Mesothelial cell of epicardium (in vitro differentiated cells): ENCODE results near the gene SPEG. TPM values are rescaled to one million over a fixed set of nuclear protein-coding genes. Genes with fewer than 3 reads are reported as not detected.

Experiments
- DNase-seq, 2 experiments: peaks; one replicate each; pipeline ENCODE4 v3.0.0; 2021; ENCODE audit warnings: low spot score in 2 of 2; ENCODE audit not compliant: unreplicated experiment in 2 of 2
- H3K27ac Mint-ChIP-seq: 2 replicates; pipeline ENCODE4 v1.8.0; 2021; ENCODE audit warnings: mixed read lengths
- H3K27me3 Mint-ChIP-seq: 2 replicates; pipeline ENCODE4 v1.8.0; 2021; ENCODE audit warnings: low read depth, mixed read lengths
- H3K36me3 Mint-ChIP-seq: 2 replicates; pipeline ENCODE4 v1.8.0; 2021; ENCODE audit warnings: mixed read lengths
- H3K4me1 Mint-ChIP-seq: 2 replicates; pipeline ENCODE4 v1.8.0; 2021; ENCODE audit warnings: mixed read lengths
- H3K4me3 Mint-ChIP-seq: 2 replicates; pipeline ENCODE4 v1.8.0; 2021; ENCODE audit warnings: mild to moderate bottlenecking, moderate library complexity, mixed read lengths
- H3K9me3 Mint-ChIP-seq: 2 replicates; pipeline ENCODE4 v1.8.0; 2021; ENCODE audit warnings: mixed read lengths
- total RNA-seq: library from RNA; stranded (reverse); gene quantifications from 3 replicates; pipeline ENCODE4 v1.2.1, GENCODE V29; 2021
- TF ChIP-seq, protein P1 (sequence below): fragments of 200-600 bp; sonication (generic); IDR thresholded peaks from one replicate; pipeline ENCODE4 v1.5.0; 2021; ENCODE audit warnings: antibody characterized with exemption; ENCODE audit not compliant: unreplicated experiment

SPEG gene
- total RNA-seq, 1 donor from 2014 or later, result 97.7 TPM

DNA sequence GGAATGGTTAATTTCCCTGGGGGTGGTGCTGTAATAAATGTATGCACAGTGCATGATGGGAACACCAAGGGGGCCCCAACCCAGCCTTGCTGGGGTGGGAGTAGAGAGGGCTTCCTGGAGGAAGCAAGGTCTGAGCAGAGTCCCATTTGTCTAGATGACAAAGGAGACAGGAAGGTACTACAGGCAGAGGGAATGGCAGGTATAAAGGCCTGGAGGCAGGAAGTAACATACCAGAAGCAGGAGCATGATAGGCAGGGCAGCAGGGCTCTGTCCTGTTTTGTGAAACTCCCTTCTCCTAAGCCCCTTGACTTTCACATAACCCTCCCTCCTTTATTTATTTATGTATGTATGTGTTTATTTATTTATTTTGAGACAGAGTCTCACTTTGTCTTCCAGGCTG lies 68.0 kb downstream of the SPEG start:
- DNase-seq, result no peak
- Mint-ChIP-seq H3K27me3 (peaks cover 11% of the 10 kb centered on the region), H3K36me3 (peaks cover 14% of the 10 kb centered on the region), H3K4me1 (peaks cover 40% of the 10 kb centered on the region), H3K4me3 (no peak overlapping the region), H3K9me3 (no peaks in the 10 kb centered on the region), H3K27ac (no peak overlapping the region)
- TF ChIP-seq, protein P1, sequence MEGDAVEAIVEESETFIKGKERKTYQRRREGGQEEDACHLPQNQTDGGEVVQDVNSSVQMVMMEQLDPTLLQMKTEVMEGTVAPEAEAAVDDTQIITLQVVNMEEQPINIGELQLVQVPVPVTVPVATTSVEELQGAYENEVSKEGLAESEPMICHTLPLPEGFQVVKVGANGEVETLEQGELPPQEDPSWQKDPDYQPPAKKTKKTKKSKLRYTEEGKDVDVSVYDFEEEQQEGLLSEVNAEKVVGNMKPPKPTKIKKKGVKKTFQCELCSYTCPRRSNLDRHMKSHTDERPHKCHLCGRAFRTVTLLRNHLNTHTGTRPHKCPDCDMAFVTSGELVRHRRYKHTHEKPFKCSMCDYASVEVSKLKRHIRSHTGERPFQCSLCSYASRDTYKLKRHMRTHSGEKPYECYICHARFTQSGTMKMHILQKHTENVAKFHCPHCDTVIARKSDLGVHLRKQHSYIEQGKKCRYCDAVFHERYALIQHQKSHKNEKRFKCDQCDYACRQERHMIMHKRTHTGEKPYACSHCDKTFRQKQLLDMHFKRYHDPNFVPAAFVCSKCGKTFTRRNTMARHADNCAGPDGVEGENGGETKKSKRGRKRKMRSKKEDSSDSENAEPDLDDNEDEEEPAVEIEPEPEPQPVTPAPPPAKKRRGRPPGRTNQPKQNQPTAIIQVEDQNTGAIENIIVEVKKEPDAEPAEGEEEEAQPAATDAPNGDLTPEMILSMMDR, result no peak

DNA sequence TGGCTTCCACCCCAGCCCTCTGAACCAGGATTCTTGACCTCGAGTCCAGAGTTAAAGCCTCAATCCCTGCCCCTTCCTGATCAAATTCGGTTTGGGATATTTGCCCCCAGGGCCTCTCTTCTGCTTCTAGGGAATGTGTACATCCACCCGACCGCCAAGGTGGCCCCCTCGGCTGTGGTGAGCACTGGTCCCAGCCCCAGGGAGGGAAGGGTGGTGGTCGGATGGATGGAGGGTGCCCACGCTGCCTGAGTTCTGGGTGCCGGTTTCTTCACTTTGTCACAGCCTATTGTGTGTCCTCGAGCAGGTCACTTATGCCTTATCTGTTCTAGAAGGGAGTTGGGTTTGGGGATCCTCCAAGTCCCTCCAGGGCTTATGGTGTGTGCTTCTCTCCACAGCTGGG lies 70.9 kb downstream of the SPEG start:
- no peak for DNase-seq
- Mint-ChIP-seq H3K4me3 (no peak overlapping the region), H3K9me3 (no peaks in the 10 kb centered on the region), H3K36me3 (peaks cover 14% of the 10 kb centered on the region), H3K27me3 (peaks cover 12% of the 10 kb centered on the region), H3K27ac (no peak overlapping the region), H3K4me1 (peaks cover 36% of the 10 kb centered on the region)
- TF ChIP-seq, protein P1, result no peak

DNA sequence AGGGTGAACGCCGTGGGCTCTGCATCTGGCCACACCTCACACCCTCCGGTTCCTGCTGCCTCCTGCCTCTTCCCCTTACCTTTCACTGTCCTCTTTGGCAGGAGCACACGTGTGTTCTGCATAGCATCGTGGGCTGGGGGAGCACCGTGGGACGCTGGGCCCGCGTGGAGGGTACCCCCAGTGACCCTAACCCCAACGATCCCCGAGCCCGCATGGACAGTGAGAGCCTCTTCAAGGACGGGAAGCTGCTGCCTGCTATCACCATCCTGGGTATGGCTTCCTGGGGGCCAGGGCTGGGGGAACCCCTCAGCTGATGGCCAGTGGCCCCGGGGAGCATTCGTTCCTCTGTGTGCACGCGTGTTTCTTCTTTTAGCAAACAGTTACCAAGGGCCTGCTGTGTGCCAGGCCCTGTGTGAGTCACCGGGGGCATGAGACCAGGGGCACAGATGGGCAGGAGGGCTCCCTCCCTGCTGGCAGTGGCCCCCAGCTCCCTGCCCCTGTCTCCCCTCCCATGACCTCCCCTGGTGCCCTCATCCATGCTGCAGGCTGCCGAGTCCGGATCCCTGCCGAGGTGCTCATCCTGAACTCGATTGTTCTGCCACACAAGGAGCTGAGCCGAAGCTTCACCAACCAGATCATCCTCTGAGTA lies 71.6 kb downstream of the SPEG start:
- H3K4me1 Mint-ChIP-seq, result peaks cover 38% of the 10 kb centered on the region
- H3K36me3 Mint-ChIP-seq, result peaks cover 14% of the 10 kb centered on the region
- H3K27ac Mint-ChIP-seq, result no peak overlapping the region
- H3K4me3 Mint-ChIP-seq, result no peak overlapping the region
- H3K27me3 Mint-ChIP-seq, result peaks cover 18% of the 10 kb centered on the region
- H3K9me3 Mint-ChIP-seq, result no peaks in the 10 kb centered on the region
- no peak for DNase-seq
- TF ChIP-seq, protein P1, result no peak

DNA sequence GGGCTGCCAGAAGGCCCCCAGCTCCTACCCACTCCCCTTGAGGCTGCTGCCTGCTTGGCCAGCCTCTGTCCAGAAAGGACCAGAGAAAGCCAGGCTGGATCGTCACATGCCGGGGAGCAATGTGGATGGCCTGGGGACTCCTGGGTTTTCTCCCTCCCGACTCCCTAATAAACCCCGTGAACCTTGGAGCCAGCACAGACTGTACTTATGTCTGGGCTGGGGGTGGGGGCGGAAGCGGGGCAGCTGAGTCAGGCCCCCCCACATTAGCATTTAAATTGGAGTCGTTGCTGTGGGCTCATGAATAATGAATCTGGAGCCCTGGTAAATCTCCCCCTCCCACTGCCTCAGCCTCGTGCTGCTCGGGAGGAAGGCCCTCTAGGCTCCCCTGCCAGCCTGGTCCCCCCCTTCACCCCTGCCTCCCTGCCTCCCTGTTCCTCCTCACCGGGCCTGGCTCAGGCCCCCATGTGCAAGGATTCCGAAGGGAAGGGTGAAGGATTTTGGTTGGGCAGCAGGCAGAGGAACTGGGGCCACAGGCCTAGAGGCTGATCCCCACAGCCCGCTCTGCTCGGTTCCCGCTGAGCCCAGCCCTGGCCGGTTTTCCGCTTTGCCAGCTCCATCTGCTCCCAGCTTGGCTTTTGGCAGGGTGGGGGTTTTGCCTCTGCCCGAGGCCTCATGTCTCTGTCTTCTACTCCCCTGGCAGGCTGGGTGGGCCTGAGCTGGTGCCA lies 72.3 kb downstream of the SPEG start:
- H3K9me3 Mint-ChIP-seq, result no peaks in the 10 kb centered on the region
- peaks cover 36% of the 10 kb centered on the region for H3K4me1 Mint-ChIP-seq
- no peak overlapping the region for H3K27ac Mint-ChIP-seq
- no peak overlapping the region for H3K4me3 Mint-ChIP-seq
- DNase-seq, result no peak
- TF ChIP-seq, protein P1, result no peak
- peaks cover 24% of the 10 kb centered on the region for H3K27me3 Mint-ChIP-seq
- peaks cover 14% of the 10 kb centered on the region for H3K36me3 Mint-ChIP-seq

DNA sequence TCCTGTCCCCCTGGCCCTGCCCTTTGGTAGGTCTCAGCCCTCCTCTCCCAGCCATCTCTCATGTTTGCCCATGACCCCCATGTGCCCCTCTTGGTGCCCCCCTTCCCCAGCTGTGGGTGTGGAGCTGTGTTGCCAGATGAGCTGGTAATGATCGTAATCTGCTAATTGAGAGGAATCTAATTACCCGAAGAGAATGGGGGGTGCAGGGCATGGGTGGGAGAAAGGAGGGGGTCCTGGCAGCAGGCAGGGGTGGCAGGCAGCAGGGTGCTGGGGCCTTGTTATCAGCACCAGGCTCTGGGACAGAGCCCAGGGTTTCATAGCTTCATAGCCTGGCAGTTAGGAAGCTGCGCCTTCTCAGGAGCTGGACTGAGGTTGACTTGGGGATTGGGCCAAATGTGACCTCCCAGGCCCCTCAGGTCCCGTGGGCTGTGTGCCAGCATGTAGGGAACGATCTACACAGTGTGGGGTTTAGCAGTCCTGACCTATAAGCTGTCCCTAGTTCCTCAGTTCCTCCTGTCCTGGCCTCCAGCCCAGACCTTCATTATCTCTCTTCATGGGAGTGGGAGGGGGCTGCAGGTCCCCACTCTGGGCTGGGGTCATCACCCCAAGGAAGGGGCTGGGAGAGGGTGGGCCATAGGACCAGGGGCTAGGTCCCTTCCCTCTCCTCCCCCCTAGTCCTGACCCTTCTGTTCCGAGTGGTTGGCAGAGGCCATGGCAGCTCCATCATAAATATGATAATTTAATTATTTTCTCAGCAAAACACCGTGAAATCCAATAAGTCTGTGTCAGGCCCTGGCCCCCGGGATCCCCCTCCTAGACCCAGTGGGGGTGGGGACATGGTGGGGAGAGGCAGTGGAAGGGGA lies 73.2 kb downstream of the SPEG start:
- no peak overlapping the region for H3K27ac Mint-ChIP-seq
- H3K4me3 Mint-ChIP-seq, result no peak overlapping the region
- no peak for DNase-seq
- H3K9me3 Mint-ChIP-seq, result no peaks in the 10 kb centered on the region
- peaks cover 33% of the 10 kb centered on the region for H3K4me1 Mint-ChIP-seq
- TF ChIP-seq, protein P1, result no peak
- peaks cover 14% of the 10 kb centered on the region for H3K36me3 Mint-ChIP-seq
- H3K27me3 Mint-ChIP-seq, result peaks cover 31% of the 10 kb centered on the region
